ENCODE results near the gene SRGAP3. TPM values are rescaled to one million over a fixed set of nuclear protein-coding genes. Genes with fewer than 3 reads are reported as not detected.
A peak's percentile ranks its signal among the peaks of the same experiment; 100 is the strongest.

The SRGAP3 gene
- total RNA-seq, 2 experiments from 2014 or later: 2.8 to 3.2 TPM

- no peaks in the 10 kb centered on the region for H3K36me3 ChIP-seq (ENCODE audit: insufficient read depth, low read length)
- H3K27ac ChIP-seq (ENCODE audit: low read depth in 1 of 2, low read length in 2 of 2): no peak overlapping the region
- peaks cover 8% of the 10 kb centered on the region for H3K36me3 Mint-ChIP-seq (ENCODE audit: low read depth)
- ChIA-PET CTCF (interaction anchor here (1.2 kb wide), 1 partner anchor 22 kb away, joined by 3 read pairs; no protein-coding TSS in a partner anchor), POLR2A (no interaction called here)
- H3K9me3 Mint-ChIP-seq: no peaks in the 10 kb centered on the region
- peaks cover 21% of the 10 kb centered on the region for H3K27me3 Mint-ChIP-seq
- H3K4me1 ChIP-seq (ENCODE audit: insufficient read depth, low read length): peaks cover 18% of the 10 kb centered on the region
- ATAC-seq (ENCODE audit: poor library complexity) (no peak), DNase-seq (no peak)
- H3K4me1 Mint-ChIP-seq (ENCODE audit: low read depth): peaks cover 28% of the 10 kb centered on the region
- no peak overlapping the region for H3K4me3 Mint-ChIP-seq
- peaks cover 0 to 4% of the 10 kb centered on the region in 2 experiments for H3K27me3 ChIP-seq (ENCODE audit: control insufficient read depth in 1 of 2, insufficient read depth in 2 of 2, low read length in 2 of 2)
- TF ChIP-seq, protein P1, sequence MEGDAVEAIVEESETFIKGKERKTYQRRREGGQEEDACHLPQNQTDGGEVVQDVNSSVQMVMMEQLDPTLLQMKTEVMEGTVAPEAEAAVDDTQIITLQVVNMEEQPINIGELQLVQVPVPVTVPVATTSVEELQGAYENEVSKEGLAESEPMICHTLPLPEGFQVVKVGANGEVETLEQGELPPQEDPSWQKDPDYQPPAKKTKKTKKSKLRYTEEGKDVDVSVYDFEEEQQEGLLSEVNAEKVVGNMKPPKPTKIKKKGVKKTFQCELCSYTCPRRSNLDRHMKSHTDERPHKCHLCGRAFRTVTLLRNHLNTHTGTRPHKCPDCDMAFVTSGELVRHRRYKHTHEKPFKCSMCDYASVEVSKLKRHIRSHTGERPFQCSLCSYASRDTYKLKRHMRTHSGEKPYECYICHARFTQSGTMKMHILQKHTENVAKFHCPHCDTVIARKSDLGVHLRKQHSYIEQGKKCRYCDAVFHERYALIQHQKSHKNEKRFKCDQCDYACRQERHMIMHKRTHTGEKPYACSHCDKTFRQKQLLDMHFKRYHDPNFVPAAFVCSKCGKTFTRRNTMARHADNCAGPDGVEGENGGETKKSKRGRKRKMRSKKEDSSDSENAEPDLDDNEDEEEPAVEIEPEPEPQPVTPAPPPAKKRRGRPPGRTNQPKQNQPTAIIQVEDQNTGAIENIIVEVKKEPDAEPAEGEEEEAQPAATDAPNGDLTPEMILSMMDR (IDR thresholded peaks at IDR 0.05): no peak
- no peak overlapping the region for H3K4me3 ChIP-seq (ENCODE audit: low read length)
- H3K27ac Mint-ChIP-seq: no peak overlapping the region
- no peaks in the 10 kb centered on the region for H3K9me3 ChIP-seq (ENCODE audit: control insufficient read depth in 1 of 2, insufficient read depth in 1 of 2, low read length in 2 of 2)
- intact Hi-C loops (cut with DNase I, micrococcal nuclease): loop anchor here in 1 of 2 experiments (5.0 kb wide), 3 partner anchors 391 to 1356 kb away; partner anchors contain the start of gene SEC13
Measured at GRCh38 chr3:8966150-8966819, 283.2 kb downstream of the SRGAP3 start.

DNA sequence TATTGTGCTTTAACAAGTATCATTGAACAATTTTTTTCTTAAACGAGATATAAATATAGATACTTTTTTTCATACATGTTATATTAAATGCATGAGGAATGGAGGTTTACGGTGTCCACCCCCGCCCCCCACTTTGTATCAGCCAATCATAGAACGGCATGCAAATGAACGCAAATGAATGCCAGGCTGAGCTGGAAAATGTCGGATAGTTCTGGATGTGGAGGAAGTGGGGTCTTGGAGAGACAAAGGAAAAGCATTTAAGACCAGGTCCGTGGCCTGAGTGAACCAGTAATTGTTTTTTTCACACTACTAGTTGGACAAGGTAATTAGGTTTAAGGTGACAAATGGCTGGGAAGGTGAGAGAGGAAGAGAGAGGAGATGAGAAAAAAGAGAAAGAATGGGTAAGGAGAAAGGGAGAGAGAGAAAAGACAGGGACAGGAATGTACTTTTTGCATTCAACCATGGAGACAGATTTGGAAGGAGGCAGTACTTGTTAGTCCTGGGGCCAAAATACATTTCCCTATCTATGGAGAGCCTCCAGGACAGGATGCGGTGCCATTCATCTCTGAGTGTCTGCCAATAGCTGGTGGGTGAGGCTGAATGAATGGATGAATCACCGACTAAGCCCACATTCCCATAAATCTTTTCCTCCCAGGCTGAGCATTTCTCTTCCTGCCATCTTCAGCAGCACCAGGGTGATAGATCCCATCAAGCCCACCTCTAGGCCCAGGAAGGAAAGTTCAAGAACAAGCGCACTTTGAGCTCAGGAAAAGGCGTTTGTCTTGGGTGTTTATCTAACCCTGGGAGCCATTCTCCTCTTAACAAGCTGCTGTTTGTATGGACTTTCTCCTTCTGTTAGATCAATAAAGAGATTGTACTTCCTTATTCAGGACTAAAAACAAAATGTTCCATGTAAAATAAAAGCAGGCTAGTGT is 284.7 kb downstream of the SRGAP3 start:
- H3K36me3 ChIP-seq (ENCODE audit: insufficient read depth, low read length): no peaks in the 10 kb centered on the region
- H3K9me3 ChIP-seq (ENCODE audit: control insufficient read depth in 1 of 2, insufficient read depth in 1 of 2, low read length in 2 of 2): no peaks in the 10 kb centered on the region
- CTCF ChIA-PET: no interaction called here
- Mint-ChIP-seq H3K27ac (peak overlapping the region; percentile 95), H3K27me3 (peaks cover 14% of the 10 kb centered on the region), H3K36me3 (ENCODE audit: low read depth) (peaks cover 8% of the 10 kb centered on the region), H3K4me1 (ENCODE audit: low read depth) (peaks cover 33% of the 10 kb centered on the region), H3K9me3 (no peaks in the 10 kb centered on the region), H3K4me3 (peak overlapping the region; percentile 97)
- ATAC-seq (ENCODE audit: poor library complexity) (no peak), DNase-seq (no peak)
- peaks cover 15% of the 10 kb centered on the region for H3K4me1 ChIP-seq (ENCODE audit: insufficient read depth, low read length)
- H3K27ac ChIP-seq (ENCODE audit: low read depth in 1 of 2, low read length in 2 of 2): no peak overlapping the region
- TF ChIP-seq, protein P1 (IDR thresholded peaks at IDR 0.05): no peak
- no peak overlapping the region for H3K4me3 ChIP-seq (ENCODE audit: low read length)
- POLR2A ChIA-PET: interaction anchor here (2.7 kb wide), 1 partner anchor 398 kb away, joined by 10 read pairs; the partner anchor contains the start of gene THUMPD3
- intact Hi-C loops (cut with DNase I, micrococcal nuclease): loop anchor here in 1 of 2 experiments (2.0 to 5.0 kb wide), 5 partner anchors 286 to 1358 kb away; partner anchors contain the start of genes BRPF1 and SEC13
- no peaks in the 10 kb centered on the region for H3K27me3 ChIP-seq (ENCODE audit: control insufficient read depth in 1 of 2, insufficient read depth in 2 of 2, low read length in 2 of 2)

DNA sequence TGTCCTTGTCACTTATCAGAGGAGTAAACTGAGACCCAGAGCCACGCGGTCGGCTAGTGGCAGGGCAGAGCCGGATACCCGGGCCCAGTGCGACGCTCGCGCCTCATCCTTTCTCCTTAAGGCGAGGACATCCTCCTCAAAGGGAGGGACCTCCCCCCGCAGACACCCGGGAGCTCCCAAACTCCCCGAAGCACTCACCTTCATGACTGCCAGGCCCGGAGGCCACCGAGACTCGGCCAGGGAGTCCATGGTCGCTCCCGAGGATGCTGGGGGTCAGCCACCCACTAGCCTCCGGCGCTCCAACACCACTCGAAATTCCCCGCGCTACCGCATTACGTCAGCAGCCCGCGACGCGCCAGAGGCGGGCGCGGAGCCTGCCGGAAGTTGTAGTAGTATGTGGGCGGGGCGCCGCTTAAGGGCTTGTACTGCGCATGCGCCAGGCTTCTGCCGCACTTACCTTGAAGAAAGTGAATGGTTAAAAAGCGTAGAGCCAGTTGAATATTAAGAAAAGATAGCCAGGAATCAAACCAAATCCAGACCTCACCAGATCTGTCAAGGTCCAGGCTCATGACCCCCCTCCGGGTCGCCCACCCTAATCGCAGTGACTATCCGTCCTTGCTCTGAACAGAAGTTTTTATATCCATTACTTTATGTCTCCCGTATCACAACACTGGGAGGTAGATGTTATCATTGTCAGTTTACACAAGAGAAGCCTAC is 286.2 kb downstream of the SRGAP3 start, which contains the start of gene RAD18:
TSS of gene RAD18 (minus strand) at position 336 of the 717 bp plus-strand sequence. CDS start at position 249, 87 bp downstream.
- ATAC-seq (ENCODE audit: poor library complexity): peak; percentile 93
- Histone ChIP-seq H3K4me1 (ENCODE audit: insufficient read depth, low read length) (peaks cover 15% of the 10 kb centered on the region), H3K9me3 (ENCODE audit: control insufficient read depth in 1 of 2, insufficient read depth in 1 of 2, low read length in 2 of 2) (no peaks in the 10 kb centered on the region), H3K4me3 (ENCODE audit: low read length) (peak within 1 kb of the TSS; percentile 88), H3K27me3 (ENCODE audit: control insufficient read depth in 1 of 2, insufficient read depth in 2 of 2, low read length in 2 of 2) (no peaks in the 10 kb centered on the region), H3K27ac (ENCODE audit: low read depth in 1 of 2, low read length in 2 of 2) (peak within 1 kb of the TSS; percentile 80 to 92), H3K36me3 (ENCODE audit: insufficient read depth, low read length) (no peaks in the 10 kb centered on the region)
- DNase-seq: peak; percentile 87 to 96 (median 90)
- Mint-ChIP-seq H3K36me3 (ENCODE audit: low read depth) (peaks cover 19% of the 10 kb centered on the region), H3K27ac (peak within 1 kb of the TSS; percentile 95), H3K27me3 (peaks cover 1% of the 10 kb centered on the region), H3K9me3 (no peaks in the 10 kb centered on the region), H3K4me3 (peak within 1 kb of the TSS; percentile 97), H3K4me1 (ENCODE audit: low read depth) (peaks cover 43% of the 10 kb centered on the region)
- TF ChIP-seq, protein P1 (IDR thresholded peaks at IDR 0.05): no peak
- intact Hi-C loops (cut with DNase I, micrococcal nuclease): loop anchor here in 1 of 2 experiments (5.0 kb wide), 1 partner anchor 769 kb away; the partner anchor contains the start of gene BRPF1
- ChIA-PET CTCF (no interaction called here), POLR2A (interaction anchor here (0.6 to 2.7 kb wide), 4 partner anchors 243 to 686 kb away, joined by 3 to 10 read pairs (median 3); partner anchors contain the start of genes MTMR14 and THUMPD3)
